ENCODE results near the gene MAGI3. TPM values are rescaled to one million over a fixed set of nuclear protein-coding genes. Genes with fewer than 3 reads are reported as not detected.
A peak's percentile ranks its signal among the peaks of the same experiment; 100 is the strongest.

Gene MAGI3
- total RNA-seq, 1 donor from 2014 or later: 13.0 TPM

DNA sequence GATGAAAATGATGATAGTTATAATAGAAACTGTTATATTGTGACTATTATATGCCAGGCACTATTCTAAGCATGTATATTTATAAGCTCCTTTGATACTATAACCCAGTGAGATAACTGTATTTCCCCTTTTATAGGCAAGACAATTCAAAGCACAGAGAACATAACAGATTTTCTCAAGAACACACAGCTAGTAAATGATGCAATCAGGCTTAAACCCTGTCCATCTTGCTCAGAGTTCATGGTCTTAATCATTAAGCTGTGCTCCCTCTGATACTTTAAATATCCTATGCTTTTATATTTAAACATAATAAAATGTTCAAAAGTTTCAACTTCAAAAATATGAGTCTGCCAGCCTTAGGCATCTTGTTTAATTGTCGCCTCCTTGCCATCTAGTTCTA, 280.3 kb downstream of the MAGI3 start:
- no peaks in the 10 kb centered on the region for H3K4me1 ChIP-seq (ENCODE audit: control insufficient read depth in 3 of 3, insufficient read depth in 3 of 3, low read length in 3 of 3)
- H3K9ac ChIP-seq (ENCODE audit: low read depth in 1 of 3, low read length in 3 of 3): no peak overlapping the region
- no peak overlapping the region for H3K27ac ChIP-seq (ENCODE audit: low read depth, low read length)
- no peak overlapping the region for H3K4me3 ChIP-seq (ENCODE audit: low read length in 3 of 3)
- peaks cover 0 to 8% (median 0%) of the 10 kb centered on the region in 3 donors for H3K36me3 ChIP-seq (ENCODE audit: control insufficient read depth in 3 of 3, insufficient read depth in 3 of 3, low read length in 3 of 3)
- H3K27me3 ChIP-seq (ENCODE audit: control insufficient read depth in 3 of 3, insufficient read depth in 3 of 3, low read length in 3 of 3): no peaks in the 10 kb centered on the region
- H3K9me3 ChIP-seq (ENCODE audit: control insufficient read depth in 3 of 3, low read length in 3 of 3): no peaks in the 10 kb centered on the region

DNA sequence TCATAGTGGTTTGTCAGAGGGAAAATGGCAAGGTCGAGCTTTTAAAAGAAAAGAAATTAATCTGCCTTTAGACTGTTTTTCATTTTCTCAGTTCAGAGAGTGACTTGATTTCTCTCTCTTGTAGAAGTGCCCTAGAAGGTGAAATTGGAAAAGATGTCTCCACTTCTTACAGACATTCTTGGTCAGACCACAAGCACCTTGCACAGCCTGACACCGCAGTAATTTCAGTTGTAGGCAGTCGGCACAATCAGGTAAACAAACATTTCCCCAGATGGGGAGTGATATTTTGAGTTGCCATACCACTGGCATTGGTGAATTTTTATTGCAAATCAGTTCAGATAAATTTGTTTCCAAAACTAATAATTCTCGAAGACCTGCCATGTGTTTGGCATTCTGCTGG, 282.2 kb downstream of the MAGI3 start:
- Histone ChIP-seq H3K9ac (ENCODE audit: low read depth in 1 of 3, low read length in 3 of 3) (no peak overlapping the region), H3K9me3 (ENCODE audit: control insufficient read depth in 3 of 3, low read length in 3 of 3) (no peaks in the 10 kb centered on the region), H3K36me3 (ENCODE audit: control insufficient read depth in 3 of 3, insufficient read depth in 3 of 3, low read length in 3 of 3) (peaks cover 0 to 8% (median 0%) of the 10 kb centered on the region in 3 donors), H3K4me3 (ENCODE audit: low read length in 3 of 3) (no peak overlapping the region), H3K27ac (ENCODE audit: low read depth, low read length) (no peak overlapping the region), H3K4me1 (ENCODE audit: control insufficient read depth in 3 of 3, insufficient read depth in 3 of 3, low read length in 3 of 3) (peaks cover 3 to 4% (median 4%) of the 10 kb centered on the region in 3 donors), H3K27me3 (ENCODE audit: control insufficient read depth in 3 of 3, insufficient read depth in 3 of 3, low read length in 3 of 3) (no peaks in the 10 kb centered on the region)

DNA sequence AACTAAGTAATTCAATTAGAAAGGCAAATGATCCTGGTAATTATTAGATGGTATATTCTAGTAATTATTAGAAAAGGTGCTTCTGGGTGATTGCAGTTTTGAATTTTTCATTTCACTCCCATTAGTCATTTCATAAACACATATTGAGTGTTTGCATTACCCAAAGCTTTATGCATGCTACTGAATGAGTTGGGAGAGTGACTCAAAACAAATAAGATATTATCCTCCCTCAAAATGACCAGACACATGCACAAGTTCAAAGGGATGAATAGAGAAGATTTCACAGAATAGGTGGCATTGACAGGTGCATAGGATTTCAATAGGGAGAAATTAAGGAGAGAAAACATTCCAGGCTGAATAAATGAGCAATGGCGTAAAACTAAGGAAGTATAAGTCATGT, 284.3 kb downstream of the MAGI3 start:
- no peak overlapping the region for H3K27ac ChIP-seq (ENCODE audit: low read depth, low read length)
- no peak overlapping the region for H3K9ac ChIP-seq (ENCODE audit: low read depth in 1 of 3, low read length in 3 of 3)
- H3K36me3 ChIP-seq (ENCODE audit: control insufficient read depth in 3 of 3, insufficient read depth in 3 of 3, low read length in 3 of 3): peaks cover 0 to 8% (median 0%) of the 10 kb centered on the region in 3 donors
- H3K27me3 ChIP-seq (ENCODE audit: control insufficient read depth in 3 of 3, insufficient read depth in 3 of 3, low read length in 3 of 3): no peaks in the 10 kb centered on the region
- H3K4me1 ChIP-seq (ENCODE audit: control insufficient read depth in 3 of 3, insufficient read depth in 3 of 3, low read length in 3 of 3): peaks cover 4% of the 10 kb centered on the region in 3 donors
- no peaks in the 10 kb centered on the region for H3K9me3 ChIP-seq (ENCODE audit: control insufficient read depth in 3 of 3, low read length in 3 of 3)
- no peak overlapping the region for H3K4me3 ChIP-seq (ENCODE audit: low read length in 3 of 3)

DNA sequence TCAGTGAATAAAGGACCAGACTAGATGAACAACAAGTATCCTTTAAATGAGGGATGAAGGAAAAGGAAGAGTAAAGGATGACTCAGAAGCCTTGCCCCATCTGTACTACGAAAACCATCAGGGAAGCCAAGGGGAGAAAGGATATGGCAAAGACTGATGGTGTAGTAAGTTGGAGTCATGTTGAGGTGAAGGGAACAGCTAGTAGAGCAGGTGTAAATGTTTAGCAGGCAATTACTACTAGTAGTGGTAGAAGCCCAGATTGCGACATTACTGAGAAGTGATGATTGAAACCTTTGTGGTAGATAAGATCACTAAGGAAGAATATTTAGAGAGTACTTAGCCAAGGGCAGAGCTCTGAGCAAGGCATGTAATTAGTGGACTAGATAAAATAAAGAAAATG, 285.0 kb downstream of the MAGI3 start:
- Histone ChIP-seq H3K9me3 (ENCODE audit: control insufficient read depth in 3 of 3, low read length in 3 of 3) (no peaks in the 10 kb centered on the region), H3K9ac (ENCODE audit: low read depth in 1 of 3, low read length in 3 of 3) (no peak overlapping the region), H3K27ac (ENCODE audit: low read depth, low read length) (no peak overlapping the region)

DNA sequence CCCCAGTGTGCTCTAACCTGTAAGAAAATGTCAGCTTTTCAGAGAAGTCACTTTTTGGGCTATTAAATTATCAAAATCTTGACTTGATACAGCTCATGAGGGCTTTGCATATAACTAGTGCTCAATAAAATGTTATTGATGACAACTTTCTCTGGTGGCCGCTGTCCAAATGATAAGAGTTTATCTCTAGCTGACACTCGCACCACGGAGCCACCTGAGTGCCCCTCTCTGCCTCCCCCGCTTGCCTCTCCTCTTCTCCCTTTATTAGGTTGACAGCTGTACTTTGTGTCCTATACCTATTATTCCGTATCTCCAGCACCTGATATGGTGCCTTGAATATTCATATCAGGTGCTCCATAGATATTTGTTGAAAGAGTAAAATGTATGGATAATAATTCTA, 286.2 kb downstream of the MAGI3 start:
- H3K4me1 ChIP-seq (ENCODE audit: control insufficient read depth in 3 of 3, insufficient read depth in 3 of 3, low read length in 3 of 3): peaks cover 4% of the 10 kb centered on the region in 3 donors
- no peaks in the 10 kb centered on the region for H3K9me3 ChIP-seq (ENCODE audit: control insufficient read depth in 3 of 3, low read length in 3 of 3)
- H3K27me3 ChIP-seq (ENCODE audit: control insufficient read depth in 3 of 3, insufficient read depth in 3 of 3, low read length in 3 of 3): no peaks in the 10 kb centered on the region
- H3K4me3 ChIP-seq (ENCODE audit: low read length in 3 of 3): no peak overlapping the region
- no peak overlapping the region for H3K27ac ChIP-seq (ENCODE audit: low read depth, low read length)
- H3K36me3 ChIP-seq (ENCODE audit: control insufficient read depth in 3 of 3, insufficient read depth in 3 of 3, low read length in 3 of 3): peaks cover 0 to 14% (median 0%) of the 10 kb centered on the region in 3 donors
- no peak overlapping the region for H3K9ac ChIP-seq (ENCODE audit: low read depth in 1 of 3, low read length in 3 of 3)

More for the DNA sequence above, 285.0 kb downstream of the MAGI3 start:
- Histone ChIP-seq H3K4me3 (ENCODE audit: low read length in 3 of 3) (no peak overlapping the region), H3K27me3 (ENCODE audit: control insufficient read depth in 3 of 3, insufficient read depth in 3 of 3, low read length in 3 of 3) (no peaks in the 10 kb centered on the region), H3K4me1 (ENCODE audit: control insufficient read depth in 3 of 3, insufficient read depth in 3 of 3, low read length in 3 of 3) (peaks cover 4% of the 10 kb centered on the region in 3 donors), H3K36me3 (ENCODE audit: control insufficient read depth in 3 of 3, insufficient read depth in 3 of 3, low read length in 3 of 3) (peaks cover 0 to 8% (median 0%) of the 10 kb centered on the region in 3 donors)

DNA sequence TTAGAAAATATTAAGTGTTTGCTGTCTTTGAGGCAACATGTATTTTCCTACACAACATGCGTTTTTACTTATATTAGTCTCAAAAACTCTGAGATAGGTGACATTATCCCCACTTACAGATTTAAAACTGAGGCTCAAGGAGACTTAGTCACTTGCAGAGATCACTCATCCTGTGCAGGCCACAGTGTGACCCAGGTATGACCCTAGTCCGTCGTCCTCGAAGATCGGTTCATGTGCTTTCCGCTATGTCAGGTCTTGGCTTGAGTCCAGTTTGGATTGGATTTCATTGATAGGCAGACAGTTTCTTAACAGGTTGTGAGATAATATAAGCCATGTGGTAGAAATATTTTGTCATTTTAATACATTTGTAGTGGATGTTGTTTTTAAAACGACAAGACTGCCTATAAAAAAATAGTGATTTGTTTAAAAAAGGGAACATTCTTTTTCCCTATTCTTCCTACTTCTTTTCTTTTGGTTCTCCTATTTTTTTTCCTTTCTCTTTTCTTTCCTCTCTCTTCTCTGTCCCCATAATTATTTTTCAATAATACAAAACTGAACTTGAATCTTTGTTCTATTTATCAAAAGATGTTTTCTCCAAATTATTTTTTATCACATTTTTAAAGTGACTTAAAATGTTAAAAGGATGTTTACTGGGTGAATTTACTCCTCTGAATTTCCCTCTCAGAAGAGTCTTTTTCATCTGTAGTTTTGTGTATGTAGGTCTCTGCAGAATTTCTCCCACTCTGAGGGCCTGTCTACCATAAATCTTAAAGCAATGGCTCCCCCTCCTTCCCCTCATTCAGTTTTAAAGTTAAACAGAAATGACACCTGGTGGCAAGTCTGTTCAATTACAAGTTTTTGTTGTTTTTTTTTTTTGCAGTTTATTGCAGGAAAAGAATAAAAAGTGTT, 287.2 kb downstream of the MAGI3 start:
- Histone ChIP-seq H3K27me3 (ENCODE audit: control insufficient read depth in 3 of 3, insufficient read depth in 3 of 3, low read length in 3 of 3) (no peaks in the 10 kb centered on the region), H3K4me3 (ENCODE audit: low read length in 3 of 3) (no peak overlapping the region), H3K4me1 (ENCODE audit: control insufficient read depth in 3 of 3, insufficient read depth in 3 of 3, low read length in 3 of 3) (peaks cover 4% of the 10 kb centered on the region in 3 donors), H3K9ac (ENCODE audit: low read depth in 1 of 3, low read length in 3 of 3) (no peak overlapping the region), H3K9me3 (ENCODE audit: control insufficient read depth in 3 of 3, low read length in 3 of 3) (no peaks in the 10 kb centered on the region), H3K36me3 (ENCODE audit: control insufficient read depth in 3 of 3, insufficient read depth in 3 of 3, low read length in 3 of 3) (peaks cover 0 to 9% (median 0%) of the 10 kb centered on the region in 3 donors), H3K27ac (ENCODE audit: low read depth, low read length) (no peak overlapping the region)

DNA sequence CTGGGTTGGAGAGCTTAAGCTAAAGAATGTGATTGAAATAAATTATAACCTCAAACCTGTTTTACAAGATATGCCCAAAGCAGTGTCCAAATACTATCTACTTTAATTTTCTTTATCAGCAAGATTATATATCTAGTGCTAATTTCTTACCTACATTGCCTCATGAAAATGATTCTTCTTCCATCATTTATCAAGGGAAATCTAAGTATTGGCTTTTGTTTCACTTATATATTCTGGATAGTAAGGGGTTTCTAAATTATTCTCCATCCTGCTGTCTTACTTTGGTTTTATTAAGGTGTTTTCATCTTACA, 287.8 kb downstream of the MAGI3 start:
- no peaks in the 10 kb centered on the region for H3K27me3 ChIP-seq (ENCODE audit: control insufficient read depth in 3 of 3, insufficient read depth in 3 of 3, low read length in 3 of 3)
- no peaks in the 10 kb centered on the region for H3K9me3 ChIP-seq (ENCODE audit: control insufficient read depth in 3 of 3, low read length in 3 of 3)
- peaks cover 4% of the 10 kb centered on the region in 3 donors for H3K4me1 ChIP-seq (ENCODE audit: control insufficient read depth in 3 of 3, insufficient read depth in 3 of 3, low read length in 3 of 3)
- no peak overlapping the region for H3K4me3 ChIP-seq (ENCODE audit: low read length in 3 of 3)
- H3K9ac ChIP-seq (ENCODE audit: low read depth in 1 of 3, low read length in 3 of 3): no peak overlapping the region
- peaks cover 0 to 6% (median 0%) of the 10 kb centered on the region in 3 donors for H3K36me3 ChIP-seq (ENCODE audit: control insufficient read depth in 3 of 3, insufficient read depth in 3 of 3, low read length in 3 of 3)
- H3K27ac ChIP-seq (ENCODE audit: low read depth, low read length): no peak overlapping the region

DNA sequence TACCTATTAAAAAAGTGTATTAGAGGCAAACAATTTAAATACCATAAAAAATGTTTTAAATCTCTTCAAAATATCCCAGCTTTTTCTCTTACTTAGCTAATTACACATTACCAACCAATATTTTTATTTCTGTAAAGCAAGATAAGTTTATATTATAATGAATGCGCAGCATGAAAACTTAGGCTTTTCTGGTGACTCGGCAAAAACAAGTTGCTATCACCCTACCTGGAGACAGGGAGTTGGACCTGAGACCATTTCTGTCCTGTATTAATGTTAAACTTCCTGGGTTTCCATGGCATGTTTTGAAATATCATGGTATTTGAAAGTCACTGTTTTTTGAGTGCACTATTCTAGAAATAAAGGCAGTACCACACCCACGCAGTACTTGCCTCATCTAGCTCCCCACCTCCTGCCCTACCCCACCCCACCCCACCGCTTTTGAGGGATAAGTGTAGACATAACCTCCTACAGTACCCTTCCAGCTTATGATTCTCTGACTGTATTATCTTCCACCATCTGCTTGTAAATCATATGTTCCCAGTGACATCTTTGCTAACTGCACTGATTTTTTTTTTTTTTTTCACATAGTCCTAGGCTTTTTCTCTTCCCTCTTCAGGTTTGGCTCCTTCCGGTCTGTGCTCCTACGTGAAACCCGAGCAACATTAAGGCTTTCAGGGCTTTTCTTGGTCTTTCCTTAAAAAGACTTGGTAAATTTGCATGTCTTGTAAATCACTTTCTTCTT, 291.5 kb downstream of the MAGI3 start:
- Histone ChIP-seq H3K27ac (ENCODE audit: low read depth, low read length) (no peak overlapping the region), H3K4me1 (ENCODE audit: control insufficient read depth in 3 of 3, insufficient read depth in 3 of 3, low read length in 3 of 3) (peaks cover 4% of the 10 kb centered on the region in 3 donors), H3K36me3 (ENCODE audit: control insufficient read depth in 3 of 3, insufficient read depth in 3 of 3, low read length in 3 of 3) (peaks cover 0 to 5% (median 0%) of the 10 kb centered on the region in 3 donors), H3K9me3 (ENCODE audit: control insufficient read depth in 3 of 3, low read length in 3 of 3) (no peaks in the 10 kb centered on the region), H3K9ac (ENCODE audit: low read depth in 1 of 3, low read length in 3 of 3) (no peak overlapping the region), H3K4me3 (ENCODE audit: low read length in 3 of 3) (no peak overlapping the region), H3K27me3 (ENCODE audit: control insufficient read depth in 3 of 3, insufficient read depth in 3 of 3, low read length in 3 of 3) (no peaks in the 10 kb centered on the region)

DNA sequence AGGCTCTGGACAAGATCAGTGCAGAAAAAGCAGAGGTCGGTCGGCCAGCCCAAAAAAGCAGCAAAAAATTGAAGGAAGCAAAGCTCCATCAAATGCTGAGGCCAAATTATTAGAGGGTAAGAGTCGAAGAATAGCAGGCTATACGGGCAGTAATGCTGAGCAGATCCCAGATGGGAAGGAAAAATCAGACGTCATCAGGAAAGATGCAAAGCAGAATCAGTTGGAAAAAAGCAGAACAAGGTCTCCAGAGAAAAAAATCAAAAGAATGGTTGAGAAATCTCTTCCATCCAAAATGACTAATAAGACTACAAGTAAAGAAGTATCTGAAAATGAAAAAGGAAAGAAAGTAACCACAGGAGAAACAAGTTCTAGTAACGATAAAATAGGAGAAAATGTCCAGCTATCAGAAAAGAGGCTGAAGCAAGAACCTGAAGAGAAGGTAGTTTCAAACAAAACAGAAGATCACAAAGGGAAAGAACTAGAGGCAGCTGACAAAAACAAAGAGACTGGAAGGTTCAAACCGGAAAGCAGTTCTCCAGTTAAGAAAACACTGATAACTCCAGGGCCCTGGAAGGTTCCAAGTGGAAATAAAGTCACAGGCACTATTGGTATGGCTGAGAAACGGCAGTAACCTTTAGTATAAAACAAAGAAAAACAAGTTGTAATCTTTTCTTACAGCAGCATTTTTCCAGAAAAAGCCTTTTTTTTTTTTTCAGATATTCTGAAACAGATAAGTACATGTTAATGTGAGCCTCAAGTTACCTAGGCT, 293.3 kb downstream of the MAGI3 start:
- Histone ChIP-seq H3K4me3 (ENCODE audit: low read length in 3 of 3) (no peak overlapping the region), H3K9ac (ENCODE audit: low read depth in 1 of 3, low read length in 3 of 3) (no peak overlapping the region), H3K9me3 (ENCODE audit: control insufficient read depth in 3 of 3, low read length in 3 of 3) (no peaks in the 10 kb centered on the region), H3K36me3 (ENCODE audit: control insufficient read depth in 3 of 3, insufficient read depth in 3 of 3, low read length in 3 of 3) (peaks cover 0 to 5% (median 0%) of the 10 kb centered on the region in 3 donors), H3K27me3 (ENCODE audit: control insufficient read depth in 3 of 3, insufficient read depth in 3 of 3, low read length in 3 of 3) (no peaks in the 10 kb centered on the region), H3K4me1 (ENCODE audit: control insufficient read depth in 3 of 3, insufficient read depth in 3 of 3, low read length in 3 of 3) (no peaks in the 10 kb centered on the region), H3K27ac (ENCODE audit: low read depth, low read length) (peak overlapping the region; percentile 15)
